GM18517 (cell line): ENCODE measurements around the gene CFAP157.

Experiments used
- ATAC-seq: cut with Tn5 transposase; IDR thresholded peaks from one replicate; pipeline ENCODE4 v1.9.1; 2021; ENCODE audit warnings: mild to moderate bottlenecking, moderate library complexity; ENCODE audit not compliant: unreplicated experiment

Gene CFAP157

DNA sequence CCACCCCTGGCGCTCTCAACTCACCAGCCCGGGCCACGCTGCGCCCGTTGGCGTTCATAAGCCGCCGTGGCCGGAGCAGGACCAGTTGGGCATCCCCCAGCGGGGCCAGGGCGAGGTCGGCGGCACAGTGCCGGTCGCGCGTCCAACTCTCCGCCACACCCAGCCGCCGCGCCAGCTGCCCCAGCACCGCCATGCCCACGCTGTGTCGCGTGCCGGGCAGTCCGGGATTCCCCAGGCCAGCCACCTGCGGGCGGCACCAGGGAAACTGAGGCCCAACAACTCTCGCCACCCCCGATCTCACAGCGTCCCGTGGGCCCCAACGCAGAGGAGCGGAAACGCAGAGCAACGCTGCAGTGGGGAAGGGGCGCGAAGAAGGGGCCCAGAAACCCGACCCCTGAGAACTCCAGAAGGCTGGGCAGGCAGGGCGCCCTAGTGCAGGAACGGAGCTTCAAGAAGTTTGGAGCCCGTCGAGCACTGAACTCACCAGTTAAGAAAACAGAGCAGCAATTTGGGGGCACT is 8.2 kb downstream of the CFAP157 start:
- ATAC-seq = peak; percentile 4

DNA sequence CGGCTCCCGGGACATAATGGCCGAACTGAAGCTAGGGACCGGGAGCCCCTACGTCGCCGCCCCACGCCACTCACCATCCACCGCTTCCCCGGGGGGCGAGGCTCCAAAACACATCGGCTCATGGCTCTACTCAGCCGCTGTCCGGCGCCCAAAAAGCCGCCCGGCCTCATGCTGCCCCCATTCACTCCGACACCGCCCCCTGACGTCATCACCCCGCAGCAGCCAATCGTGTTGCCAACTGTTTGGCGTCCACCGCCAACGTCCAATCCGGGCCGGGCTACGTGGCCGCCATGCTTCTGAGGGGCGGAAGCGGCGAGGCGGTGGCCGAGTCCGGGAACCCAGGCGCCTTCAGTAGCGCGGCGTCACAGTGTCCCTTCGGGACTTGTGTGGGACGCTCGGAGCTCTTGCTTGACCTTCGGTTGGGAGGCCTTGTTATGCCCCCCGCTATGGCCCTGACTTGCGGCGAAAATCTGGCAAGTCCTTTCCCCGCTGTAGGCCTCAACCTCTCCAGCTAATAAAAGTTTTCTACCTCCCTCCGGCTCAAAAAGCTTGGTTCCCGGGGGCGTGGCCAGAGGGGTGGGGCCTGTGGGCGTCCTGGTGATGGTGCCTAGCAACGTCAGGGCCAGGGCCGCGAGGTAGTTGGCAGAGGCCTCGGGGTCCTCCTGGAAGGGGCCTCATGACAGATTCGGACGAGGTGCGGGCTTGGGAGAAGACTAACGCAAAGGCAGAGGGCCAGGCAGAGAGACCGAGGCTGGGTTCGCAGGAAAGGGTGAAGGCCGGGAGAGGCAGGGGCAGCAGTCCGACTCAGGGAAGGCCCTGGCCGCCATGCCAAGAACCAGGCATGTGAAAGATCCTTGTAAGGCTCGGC is 8.9 kb downstream of the CFAP157 start, which contains the start of the genes PTRH1 and TTC16:
TSS of gene PTRH1 (minus strand) at position 194 of the 868 bp plus-strand sequence. CDS start at position 170, 24 bp downstream.
TSS of gene TTC16 (plus strand) at position 610 of the 868 bp plus-strand sequence. CDS start at position 677, 67 bp downstream.
- peak; percentile 80 for ATAC-seq

GRCh38 chr9:127716412-127716811 is 9.6 kb downstream of the CFAP157 start:
- ATAC-seq = no peak

DNA sequence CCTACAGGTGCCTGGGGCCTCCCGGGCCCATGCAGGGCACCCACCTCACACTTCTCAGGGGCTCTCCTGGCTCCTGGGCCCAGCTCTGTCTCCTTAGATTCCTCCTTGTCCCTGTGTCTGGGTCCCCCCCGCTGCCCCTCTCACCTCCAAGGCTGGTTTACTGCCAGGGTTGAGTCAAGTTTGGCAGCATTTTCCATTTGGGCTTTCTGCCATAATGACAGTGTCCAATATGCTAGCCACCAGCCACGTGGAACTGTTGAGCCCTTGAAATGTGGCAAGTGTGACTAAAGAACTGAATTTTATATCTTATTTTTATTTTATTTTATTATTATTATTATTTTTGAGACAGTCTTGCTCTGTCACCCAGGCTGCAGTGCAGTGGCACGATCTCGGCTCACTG is 11.0 kb downstream of the CFAP157 start:
- no peak for ATAC-seq

- no peak for ATAC-seq
Observed at GRCh38 chr9:127720031-127720864, 13.5 kb downstream of the CFAP157 start.

GRCh38 chr9:127720865-127721227 is 14.1 kb downstream of the CFAP157 start:
- no peak for ATAC-seq

- ATAC-seq = no peak
Observed at GRCh38 chr9:127721391-127721821, 14.6 kb downstream of the CFAP157 start.

DNA sequence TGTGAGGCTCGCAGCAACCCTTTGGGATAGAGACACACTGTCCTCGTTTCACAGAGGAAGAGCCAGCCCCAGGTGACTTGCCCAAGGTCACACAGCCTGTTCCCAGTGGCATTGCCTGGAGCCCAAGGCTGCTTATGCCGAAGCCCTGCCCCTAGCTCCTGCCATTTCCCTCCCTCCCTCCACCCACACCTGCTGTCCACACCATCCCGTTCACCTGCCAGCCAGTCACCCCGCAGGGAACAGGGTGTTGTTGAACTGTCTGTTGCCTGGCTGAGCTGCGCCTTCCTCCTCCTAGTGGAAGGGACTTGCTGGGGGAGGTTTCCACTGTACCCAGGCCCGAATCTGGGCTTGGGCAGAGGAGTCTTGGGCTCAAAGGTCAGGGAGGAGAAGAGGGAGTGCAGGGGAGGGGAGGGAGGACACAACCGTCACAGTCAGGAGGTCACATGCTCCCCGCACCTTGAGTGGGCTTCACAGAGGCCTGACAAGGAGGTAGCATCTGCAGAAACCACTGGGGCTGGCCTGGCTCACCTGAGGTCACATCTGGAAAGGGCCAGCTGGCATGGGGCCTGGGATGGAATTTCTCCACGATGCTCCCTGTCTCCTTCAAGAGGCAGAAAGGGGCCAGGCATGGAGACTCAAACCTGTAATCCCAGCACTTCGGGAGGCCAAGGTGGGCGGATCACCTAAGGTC is 15.4 kb downstream of the CFAP157 start:
- no peak for ATAC-seq

GRCh38 chr9:127723013-127723412 is 16.2 kb downstream of the CFAP157 start:
- no peak for ATAC-seq

DNA sequence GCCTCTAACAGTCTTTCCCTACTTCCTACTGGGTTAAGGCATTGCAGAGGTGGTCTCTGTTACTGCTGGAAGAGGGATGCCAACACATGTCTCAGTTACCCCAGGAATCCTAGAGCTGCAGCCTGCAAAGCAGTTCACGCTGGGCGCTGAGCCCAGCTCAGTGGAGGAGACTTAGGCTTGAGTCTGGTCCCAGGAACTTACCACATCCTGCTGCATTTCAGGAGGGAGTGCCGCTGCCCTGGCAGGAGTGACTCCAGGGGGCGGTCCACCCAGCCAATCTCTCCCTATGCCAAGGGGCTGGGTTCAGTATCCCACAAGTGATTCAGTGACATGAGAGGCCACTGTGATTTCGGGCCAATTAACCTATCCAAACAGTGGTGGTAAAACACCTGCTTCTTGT is 16.7 kb downstream of the CFAP157 start:
- no peak for ATAC-seq

DNA sequence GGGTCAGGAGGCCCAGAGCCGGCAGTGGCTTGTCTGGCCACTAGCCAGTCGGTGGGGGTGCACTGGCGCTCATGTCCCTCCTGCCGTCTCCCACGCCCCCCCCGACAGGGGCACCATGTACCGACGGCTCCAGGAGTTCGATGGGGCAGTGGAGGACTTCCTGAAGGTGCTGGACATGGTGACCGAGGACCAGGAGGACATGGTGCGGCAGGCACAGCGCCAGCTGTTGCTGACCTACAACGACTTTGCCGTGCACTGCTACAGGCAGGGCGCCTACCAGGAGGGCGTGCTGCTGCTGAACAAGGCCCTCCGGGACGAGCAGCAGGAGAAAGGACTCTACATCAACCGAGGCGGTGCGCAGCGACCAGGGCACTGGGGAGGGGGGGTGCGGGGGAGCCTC is 17.2 kb downstream of the CFAP157 start:
- no peak for ATAC-seq

DNA sequence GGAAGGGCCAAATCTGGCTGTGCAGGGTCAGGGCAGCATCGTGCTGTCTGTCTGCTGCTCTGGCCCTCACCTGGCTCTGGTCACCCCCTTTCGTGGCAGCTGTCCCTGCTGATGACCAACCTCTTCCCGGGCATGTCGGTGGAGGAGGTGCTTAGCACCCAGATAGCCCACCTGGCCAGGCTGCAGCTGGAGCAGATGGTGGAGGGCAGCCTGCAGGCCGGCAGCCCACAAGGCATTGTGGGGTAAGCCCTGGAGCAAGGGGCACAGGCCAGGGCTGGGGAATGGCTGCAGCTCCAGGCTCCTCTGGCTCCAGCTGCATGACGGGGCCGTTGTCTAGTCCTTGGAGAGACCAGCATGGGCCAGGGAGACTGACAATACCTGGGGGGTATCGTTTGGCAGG is 20.1 kb downstream of the CFAP157 start:
- no peak for ATAC-seq

DNA sequence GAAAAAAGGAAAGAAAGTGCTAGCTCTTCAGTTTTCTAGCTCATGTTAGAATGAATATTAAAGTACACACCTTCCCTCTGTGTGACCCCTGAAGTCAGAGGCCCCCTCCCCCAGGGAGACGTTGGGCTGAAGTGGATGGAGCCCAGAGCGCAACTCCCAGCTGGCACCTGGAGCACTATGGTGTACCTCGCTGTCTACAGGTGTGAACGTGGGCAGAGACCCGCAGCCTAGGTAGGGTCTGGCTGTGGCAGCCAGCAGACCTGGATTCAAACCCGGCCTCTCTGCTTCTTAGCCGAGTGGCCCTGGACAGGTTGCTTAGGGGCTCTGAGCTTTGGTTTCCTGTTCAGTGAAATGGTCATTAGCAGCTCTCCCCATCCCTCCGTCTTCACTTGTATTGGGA is 22.0 kb downstream of the CFAP157 start:
- ATAC-seq = no peak

- no peak for ATAC-seq
Observed at GRCh38 chr9:127729522-127730256, 22.9 kb downstream of the CFAP157 start.

GRCh38 chr9:127730262-127730661 is 23.5 kb downstream of the CFAP157 start:
- no peak for ATAC-seq

DNA sequence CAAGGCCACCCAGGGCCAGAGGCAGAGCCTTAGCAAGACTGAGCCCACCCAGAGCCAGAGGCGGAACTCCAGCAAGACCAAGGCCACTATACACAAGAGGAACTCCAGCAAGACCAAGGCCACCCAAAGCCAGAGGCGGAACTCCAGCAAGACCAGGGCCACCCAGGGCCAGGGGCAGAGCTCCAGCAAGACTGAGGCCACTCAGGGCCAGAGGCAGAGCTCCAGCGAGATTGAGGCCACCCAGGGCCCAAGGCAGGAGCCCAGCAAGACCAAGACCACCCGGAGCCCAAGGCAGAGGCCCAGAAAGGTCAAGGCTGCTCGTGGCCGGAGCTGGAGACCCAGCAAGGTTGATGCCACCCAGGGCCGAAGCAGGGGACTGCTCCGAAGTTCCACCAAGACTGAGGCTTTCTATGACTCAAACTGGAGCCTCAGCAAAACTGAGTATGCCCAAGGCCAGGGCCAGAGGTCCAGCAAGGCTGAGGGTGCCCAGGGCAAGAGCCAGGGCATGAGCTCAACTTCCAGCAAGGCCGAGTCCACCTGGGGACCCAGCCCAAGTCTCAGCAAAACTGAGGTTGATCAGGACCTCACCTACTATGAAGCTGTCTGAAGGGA is 24.1 kb downstream of the CFAP157 start:
- ATAC-seq = no peak

GRCh38 chr9:127731938-127732337 is 25.1 kb downstream of the CFAP157 start:
- ATAC-seq = no peak

DNA sequence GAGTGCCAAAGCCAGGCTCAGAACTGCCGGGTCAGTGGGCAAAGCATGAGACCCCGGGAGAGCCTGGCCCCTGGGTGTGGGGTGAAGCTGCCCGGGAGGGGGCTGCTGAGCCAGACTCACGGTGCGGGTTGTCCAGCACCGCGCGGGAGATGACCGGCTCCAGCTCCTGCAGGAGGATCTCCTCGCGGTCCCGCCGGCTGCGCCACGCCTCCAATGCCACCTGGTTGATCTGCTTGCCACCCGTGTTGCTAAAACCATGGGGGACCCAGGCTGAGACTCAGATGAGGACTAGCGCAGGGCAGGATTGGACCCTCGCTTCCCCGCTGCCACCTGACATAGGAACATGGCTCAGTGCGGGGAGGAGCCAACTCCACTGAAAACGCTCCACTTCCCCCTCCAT is 25.7 kb downstream of the CFAP157 start:
- ATAC-seq = no peak

GRCh38 chr9:127733614-127734013 is 26.8 kb downstream of the CFAP157 start:
- no peak for ATAC-seq

- ATAC-seq = no peak
Observed at GRCh38 chr9:127734247-127734746, 27.5 kb downstream of the CFAP157 start.
